Cardiac fibroblast (primary cell): ENCODE results near the gene POLR2A.
A peak's percentile ranks its signal among the peaks of the same experiment; 100 is the strongest.

Experiments
- DNase-seq, 2 donors: peaks; one replicate each; pipeline versions ENCODE4 v3.0.0 to v3.0.0-alpha.2; 2010; ENCODE audit warnings: low read depth in 2 of 2
- H3K4me3 ChIP-seq, 2 donors: replicated peaks in 1 of 2; 1 replicate in 1 of 2; 2 replicates in 1 of 2; pipeline ENCODE4 v1.5.1; 2011; ENCODE audit warnings: low read depth in 2 of 2, low read length in 2 of 2, mild to moderate bottlenecking in 2 of 2, moderate library complexity in 1 of 2
- TF ChIP-seq, protein P1 (sequence below): IDR thresholded peaks from one replicate; pipeline ENCODE4 v1.5.1; 2011; ENCODE audit warnings: low read depth, mild to moderate bottlenecking, low read length, inconsistent platforms

POLR2A gene

GRCh38 chr17:7530023-7530900 lies 46.1 kb downstream of the POLR2A start:
- no peak for DNase-seq
- TF ChIP-seq, protein P1, sequence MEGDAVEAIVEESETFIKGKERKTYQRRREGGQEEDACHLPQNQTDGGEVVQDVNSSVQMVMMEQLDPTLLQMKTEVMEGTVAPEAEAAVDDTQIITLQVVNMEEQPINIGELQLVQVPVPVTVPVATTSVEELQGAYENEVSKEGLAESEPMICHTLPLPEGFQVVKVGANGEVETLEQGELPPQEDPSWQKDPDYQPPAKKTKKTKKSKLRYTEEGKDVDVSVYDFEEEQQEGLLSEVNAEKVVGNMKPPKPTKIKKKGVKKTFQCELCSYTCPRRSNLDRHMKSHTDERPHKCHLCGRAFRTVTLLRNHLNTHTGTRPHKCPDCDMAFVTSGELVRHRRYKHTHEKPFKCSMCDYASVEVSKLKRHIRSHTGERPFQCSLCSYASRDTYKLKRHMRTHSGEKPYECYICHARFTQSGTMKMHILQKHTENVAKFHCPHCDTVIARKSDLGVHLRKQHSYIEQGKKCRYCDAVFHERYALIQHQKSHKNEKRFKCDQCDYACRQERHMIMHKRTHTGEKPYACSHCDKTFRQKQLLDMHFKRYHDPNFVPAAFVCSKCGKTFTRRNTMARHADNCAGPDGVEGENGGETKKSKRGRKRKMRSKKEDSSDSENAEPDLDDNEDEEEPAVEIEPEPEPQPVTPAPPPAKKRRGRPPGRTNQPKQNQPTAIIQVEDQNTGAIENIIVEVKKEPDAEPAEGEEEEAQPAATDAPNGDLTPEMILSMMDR = no peak
- no peak overlapping the region for H3K4me3 ChIP-seq

DNA sequence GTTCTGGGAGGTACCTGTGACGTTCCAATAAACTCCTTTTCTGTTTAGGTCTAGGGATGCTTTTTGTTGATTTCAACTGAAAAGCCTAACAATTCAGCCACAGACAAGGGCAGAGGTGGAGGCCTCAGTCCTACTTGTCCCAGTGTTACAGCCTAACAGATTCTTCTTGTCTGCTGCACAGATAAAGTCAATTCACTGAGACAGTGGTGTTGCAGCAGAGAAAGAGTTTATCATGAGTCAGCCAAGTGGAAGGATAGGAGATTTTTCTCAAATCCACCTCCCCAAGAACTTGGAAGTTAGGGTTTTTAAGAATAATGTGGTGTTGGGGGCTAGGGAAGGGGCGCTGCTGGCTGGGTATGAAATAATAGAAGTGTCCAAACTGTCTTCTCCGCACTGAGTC lies 53.9 kb downstream of the POLR2A start:
- TF ChIP-seq, protein P1 = no peak
- H3K4me3 ChIP-seq = no peak overlapping the region
- no peak for DNase-seq

GRCh38 chr17:7538891-7539545 lies 54.9 kb downstream of the POLR2A start:
- TF ChIP-seq, protein P1 = no peak
- DNase-seq = peak in 1 of 2 donors; percentile 14
- H3K4me3 ChIP-seq = no peak overlapping the region

- DNase-seq = no peak
- H3K4me3 ChIP-seq = no peak overlapping the region
- TF ChIP-seq, protein P1 = no peak
These were observed 57.0 kb downstream of the POLR2A start for GRCh38 chr17:7541074-7541621.

DNA sequence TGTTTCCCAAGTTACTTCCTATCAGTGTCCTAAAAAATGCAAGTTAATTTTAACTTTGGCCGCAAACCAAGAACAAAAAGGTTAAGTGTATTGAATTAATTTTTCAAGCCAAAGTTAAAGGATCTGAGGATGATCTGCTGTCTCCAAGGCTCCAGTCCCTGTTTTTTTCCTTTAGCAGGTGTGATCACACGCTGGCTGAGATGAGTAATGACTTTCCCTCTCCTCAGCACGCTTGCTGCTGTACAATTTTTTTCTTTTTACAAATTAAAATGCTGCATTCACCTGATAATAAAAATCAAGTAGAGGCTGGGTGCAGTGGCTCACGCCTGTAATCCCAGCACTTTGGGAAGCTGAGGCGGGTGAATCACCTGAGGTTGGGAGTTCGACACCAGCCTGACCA lies 60.7 kb downstream of the POLR2A start:
- TF ChIP-seq, protein P1 = no peak
- H3K4me3 ChIP-seq = no peak overlapping the region
- peak in 1 of 2 donors; percentile 14 for DNase-seq

- H3K4me3 ChIP-seq = peak within 1 kb of the TSS; percentile 53 to 57
- TF ChIP-seq, protein P1 = peak; percentile 20
- peak; percentile 17 to 31 for DNase-seq
These were observed 64.6 kb downstream of the POLR2A start, which contains the start of gene TNFSF12 for GRCh38 chr17:7548585-7549400. TNFSF12 (plus strand) TSS chr17:7549058; CDS start chr17:7549154, 96 bp downstream.
